Measurements from ENCODE around the gene SIK3.

The SIK3 gene

GRCh38 chr11:116972691-116973090 is 125.5 kb downstream of the SIK3 start:
- no peak for DNase-seq (ENCODE audit: low read depth in 2 of 3, low spot score in 1 of 3)

- no peak for DNase-seq (ENCODE audit: low read depth in 2 of 3, low spot score in 1 of 3)
Measured at GRCh38 chr11:116970485-116971292, 127.5 kb downstream of the SIK3 start.

- no peak for DNase-seq (ENCODE audit: low read depth in 2 of 3, low spot score in 1 of 3)
Measured at GRCh38 chr11:116969694-116970093, 128.5 kb downstream of the SIK3 start.

- DNase-seq (ENCODE audit: low read depth in 2 of 3, low spot score in 1 of 3) = no peak
Measured at GRCh38 chr11:116964269-116964668, 134.0 kb downstream of the SIK3 start.

- DNase-seq (ENCODE audit: low read depth in 2 of 3, low spot score in 1 of 3) = no peak
Measured at GRCh38 chr11:116963813-116964212, 134.4 kb downstream of the SIK3 start.

GRCh38 chr11:116962108-116962507 is 136.1 kb downstream of the SIK3 start:
- no peak for DNase-seq (ENCODE audit: low read depth in 2 of 3, low spot score in 1 of 3)

GRCh38 chr11:116960930-116961329 is 137.3 kb downstream of the SIK3 start:
- DNase-seq (ENCODE audit: low read depth in 2 of 3, low spot score in 1 of 3) = no peak

GRCh38 chr11:116958246-116958645 is 140.0 kb downstream of the SIK3 start:
- DNase-seq (ENCODE audit: low read depth in 2 of 3, low spot score in 1 of 3) = no peak

GRCh38 chr11:116955949-116956348 is 142.3 kb downstream of the SIK3 start:
- no peak for DNase-seq (ENCODE audit: low read depth in 2 of 3, low spot score in 1 of 3)

GRCh38 chr11:116955548-116955947 is 142.7 kb downstream of the SIK3 start:
- DNase-seq (ENCODE audit: low read depth in 2 of 3, low spot score in 1 of 3) = no peak

- no peak for DNase-seq (ENCODE audit: low read depth in 2 of 3, low spot score in 1 of 3)
Measured at GRCh38 chr11:116953530-116954285, 144.5 kb downstream of the SIK3 start.

- no peak for DNase-seq (ENCODE audit: low read depth in 2 of 3, low spot score in 1 of 3)
Measured at GRCh38 chr11:116951762-116952161, 146.5 kb downstream of the SIK3 start.

- DNase-seq (ENCODE audit: low read depth in 2 of 3, low spot score in 1 of 3) = no peak
Measured at GRCh38 chr11:116950210-116950609, 148.0 kb downstream of the SIK3 start.

- DNase-seq (ENCODE audit: low read depth in 2 of 3, low spot score in 1 of 3) = peak; percentile 27 to 35 (median 28)
Measured at GRCh38 chr11:116948391-116948790, 149.8 kb downstream of the SIK3 start.

- DNase-seq (ENCODE audit: low read depth in 2 of 3, low spot score in 1 of 3) = no peak
Measured at GRCh38 chr11:116946414-116946813, 151.8 kb downstream of the SIK3 start.

- no peak for DNase-seq (ENCODE audit: low read depth in 2 of 3, low spot score in 1 of 3)
Measured at GRCh38 chr11:116939499-116939898, 158.7 kb downstream of the SIK3 start.

GRCh38 chr11:116938471-116939070 is 159.7 kb downstream of the SIK3 start:
- DNase-seq (ENCODE audit: low read depth in 2 of 3, low spot score in 1 of 3) = no peak

- no peak for DNase-seq (ENCODE audit: low read depth in 2 of 3, low spot score in 1 of 3)
Measured at GRCh38 chr11:116936754-116937446, 161.3 kb downstream of the SIK3 start.

- no peak for DNase-seq (ENCODE audit: low read depth in 2 of 3, low spot score in 1 of 3)
Measured at GRCh38 chr11:116935514-116935913, 162.7 kb downstream of the SIK3 start.

GRCh38 chr11:116935089-116935488 is 163.1 kb downstream of the SIK3 start:
- DNase-seq (ENCODE audit: low read depth in 2 of 3, low spot score in 1 of 3) = no peak

GRCh38 chr11:116933961-116934360 is 164.3 kb downstream of the SIK3 start:
- DNase-seq (ENCODE audit: low read depth in 2 of 3, low spot score in 1 of 3) = no peak

All from stimulated activated CD4-positive, alpha-beta T cell treated with anti-CD3 and anti-CD28 coated beads, Interleukin-12 subunit alpha, Interleukin-12 subunit beta, amount 100 ng/mL, for 48 hours (primary cell).